PFSK-1 (cell line): Measurements from ENCODE around the gene ZBP1.

Experiments
- FOXP2 ChIP-seq: optimal IDR thresholded peaks from 2 replicates; pipeline ENCODE3; 2011; ENCODE audit warnings: borderline replicate concordance, control low read depth, inconsistent platforms; ENCODE audit not compliant: insufficient read depth; ENCODE audit errors: extremely low read length, extremely low read depth
- POLR2AphosphoS5 ChIP-seq: IDR thresholded peaks from 2 replicates; pipeline ENCODE4 v1.6.1; 2012; ENCODE audit warnings: low read depth, mild to moderate bottlenecking, control low read depth, low read length, moderate library complexity
- REST ChIP-seq, 2 experiments: IDR thresholded peaks; 2 replicates each; pipeline versions ENCODE4 v1.6.1 to v1.8.0; 2011 to 2012; ENCODE audit warnings: low read depth in 2 of 2, low read length in 2 of 2, control low read depth in 1 of 2, inconsistent platforms in 1 of 2, mild to moderate bottlenecking in 1 of 2, moderate library complexity in 1 of 2; ENCODE audit not compliant: insufficient read depth in 1 of 2
- SIN3A ChIP-seq: IDR thresholded peaks from 2 replicates; pipeline ENCODE4 v1.6.1; 2012; ENCODE audit warnings: mild to moderate bottlenecking, low read length, moderate library complexity, borderline replicate concordance; ENCODE audit not compliant: insufficient read depth
- TAF1 ChIP-seq: IDR thresholded peaks from 2 replicates; pipeline ENCODE4 v1.6.1; 2012; ENCODE audit warnings: low read length, control low read depth, borderline replicate concordance; ENCODE audit not compliant: insufficient read depth

- TF ChIP-seq REST (IDR thresholded peaks at IDR 0.05; ENCODE audit: insufficient read depth in 1 of 2, low read depth in 2 of 2, low read length in 2 of 2): no peak
- TF ChIP-seq SIN3A: no peak
- TF ChIP-seq POLR2AphosphoS5: no peak
- no peak for TF ChIP-seq FOXP2
- TF ChIP-seq TAF1: no peak
Observed at GRCh38 chr20:57610261-57610952, 9.8 kb downstream of the ZBP1 start.
